HG02852 (cell line): Measurements from ENCODE around the gene HOXC5.
A peak's percentile ranks its signal among the peaks of the same experiment; 100 is the strongest.

Experiments
- ATAC-seq: cut with Tn5 transposase; IDR thresholded peaks from one replicate; pipeline ENCODE4 v1.9.1; 2021; ENCODE audit warnings: mild to moderate bottlenecking, moderate library complexity; ENCODE audit not compliant: unreplicated experiment

The HOXC5 gene

GRCh38 chr12:53995378-53996239 lies 37.2 kb upstream of the HOXC5 start:
- no peak for ATAC-seq

GRCh38 chr12:53996240-53997203 lies 36.3 kb upstream of the HOXC5 start:
- ATAC-seq, result no peak

GRCh38 chr12:53997204-53998109 lies 35.4 kb upstream of the HOXC5 start:
- no peak for ATAC-seq

- no peak for ATAC-seq
These were observed 34.5 kb upstream of the HOXC5 start for GRCh38 chr12:53998110-53998899.

GRCh38 chr12:53998900-53999236 lies 34.0 kb upstream of the HOXC5 start:
- no peak for ATAC-seq

- no peak for ATAC-seq
These were observed 33.2 kb upstream of the HOXC5 start for GRCh38 chr12:53999559-54000115.

GRCh38 chr12:54000116-54001114 lies 32.4 kb upstream of the HOXC5 start, which contains the start of gene HOXC9:
TSS of gene HOXC9 (plus strand) at chr12:54000161. CDS start at chr12:54000189, 28 bp downstream.
- no peak for ATAC-seq

- no peak for ATAC-seq
These were observed 31.3 kb upstream of the HOXC5 start for GRCh38 chr12:54001283-54002187.

GRCh38 chr12:54002278-54002914 lies 30.5 kb upstream of the HOXC5 start:
- no peak for ATAC-seq

- no peak for ATAC-seq
These were observed 29.9 kb upstream of the HOXC5 start for GRCh38 chr12:54002915-54003389.

GRCh38 chr12:54003625-54004024 lies 29.2 kb upstream of the HOXC5 start:
- no peak for ATAC-seq

GRCh38 chr12:54004063-54004840 lies 28.6 kb upstream of the HOXC5 start:
- ATAC-seq, result no peak

GRCh38 chr12:54004841-54005530 lies 27.9 kb upstream of the HOXC5 start:
- ATAC-seq, result no peak

GRCh38 chr12:54005531-54005852 lies 27.4 kb upstream of the HOXC5 start:
- ATAC-seq, result no peak

- ATAC-seq, result peak; percentile 68
These were observed 26.8 kb upstream of the HOXC5 start for GRCh38 chr12:54005853-54006558.
